Measurements from ENCODE around the gene SIGLECL1.

SIGLECL1 gene

GRCh38 chr19:51253088-51253806 is 2.4 kb downstream of the SIGLECL1 start:
- no peak for DNase-seq

- no peak for DNase-seq
Measured at GRCh38 chr19:51256155-51256625, 5.3 kb downstream of the SIGLECL1 start.

- no peak for DNase-seq
Measured at GRCh38 chr19:51257471-51257870, 6.6 kb downstream of the SIGLECL1 start.

- no peak for DNase-seq
Measured at GRCh38 chr19:51258165-51259160, 7.6 kb downstream of the SIGLECL1 start.

GRCh38 chr19:51259348-51260245 is 8.7 kb downstream of the SIGLECL1 start:
- peak; percentile 35 for DNase-seq

- DNase-seq: no peak
Measured at GRCh38 chr19:51263808-51264207, 12.9 kb downstream of the SIGLECL1 start.

GRCh38 chr19:51271067-51271466 is 20.2 kb downstream of the SIGLECL1 start:
- DNase-seq: no peak

GRCh38 chr19:51272183-51272810 is 21.4 kb downstream of the SIGLECL1 start:
- DNase-seq: peak; percentile 43

GRCh38 chr19:51274049-51274770 is 23.3 kb downstream of the SIGLECL1 start:
- DNase-seq: no peak

- DNase-seq: no peak
Measured at GRCh38 chr19:51277112-51277511, 26.2 kb downstream of the SIGLECL1 start.

GRCh38 chr19:51282335-51282734 is 31.5 kb downstream of the SIGLECL1 start:
- no peak for DNase-seq

- DNase-seq: no peak
Measured at GRCh38 chr19:51285682-51286081, 34.8 kb downstream of the SIGLECL1 start.

- no peak for DNase-seq
Measured at GRCh38 chr19:51289635-51290034, 38.8 kb downstream of the SIGLECL1 start.

GRCh38 chr19:51292971-51293370 is 42.1 kb downstream of the SIGLECL1 start:
- no peak for DNase-seq

GRCh38 chr19:51293571-51294210 is 42.8 kb downstream of the SIGLECL1 start:
- no peak for DNase-seq

GRCh38 chr19:51294211-51294976 is 43.5 kb downstream of the SIGLECL1 start:
- DNase-seq: no peak

GRCh38 chr19:51294977-51295375 is 44.1 kb downstream of the SIGLECL1 start:
- DNase-seq: no peak

- no peak for DNase-seq
Measured at GRCh38 chr19:51295382-51296126, 44.7 kb downstream of the SIGLECL1 start.

- no peak for DNase-seq
Measured at GRCh38 chr19:51296336-51297093, 45.6 kb downstream of the SIGLECL1 start.

Data from activated gamma-delta T cell treated with Interleukin-2 at 50 U/mL for 16 hours (primary cell).